ELF-1 (cell line): ENCODE measurements around the gene BPIFA1.

Source experiments
- DNase-seq: peaks from one replicate; pipeline ENCODE4 v3.0.0-alpha.2; 2016; ENCODE audit warnings: low read depth, low spot score

BPIFA1 gene

DNA sequence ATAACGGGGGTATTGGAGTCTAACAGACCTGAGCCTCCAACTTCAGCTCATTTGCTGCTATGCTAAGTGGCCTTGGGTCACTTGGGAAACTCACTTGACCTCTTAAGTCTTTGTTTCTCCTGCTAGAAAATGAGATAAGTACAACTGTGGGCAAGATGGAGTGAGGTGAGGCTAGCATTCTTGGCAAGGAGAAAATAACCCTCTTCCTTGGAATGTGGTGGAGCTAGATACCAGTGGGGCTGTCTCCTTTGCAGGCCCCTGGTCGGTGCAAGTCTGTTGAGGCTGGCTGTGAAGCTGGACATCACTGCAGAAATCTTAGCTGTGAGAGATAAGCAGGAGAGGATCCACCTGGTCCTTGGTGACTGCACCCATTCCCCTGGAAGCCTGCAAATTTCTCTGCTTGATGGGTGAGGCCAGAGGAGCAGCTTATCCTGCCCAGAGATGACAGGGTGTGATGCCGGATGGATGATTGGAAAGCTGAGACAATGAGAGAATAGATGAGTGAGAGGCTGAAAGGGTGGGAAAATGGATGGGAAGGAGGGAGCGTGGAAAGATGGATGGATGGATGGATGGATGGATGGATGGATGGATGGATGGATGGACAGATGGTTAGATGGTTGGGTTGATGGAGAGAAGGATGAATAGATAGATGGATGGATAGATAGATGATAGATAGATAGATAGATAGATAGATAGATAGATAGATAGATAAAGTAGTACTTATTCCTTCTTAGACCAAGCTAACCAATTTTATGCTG is 4.4 kb downstream of the BPIFA1 start:
- DNase-seq = no peak

DNA sequence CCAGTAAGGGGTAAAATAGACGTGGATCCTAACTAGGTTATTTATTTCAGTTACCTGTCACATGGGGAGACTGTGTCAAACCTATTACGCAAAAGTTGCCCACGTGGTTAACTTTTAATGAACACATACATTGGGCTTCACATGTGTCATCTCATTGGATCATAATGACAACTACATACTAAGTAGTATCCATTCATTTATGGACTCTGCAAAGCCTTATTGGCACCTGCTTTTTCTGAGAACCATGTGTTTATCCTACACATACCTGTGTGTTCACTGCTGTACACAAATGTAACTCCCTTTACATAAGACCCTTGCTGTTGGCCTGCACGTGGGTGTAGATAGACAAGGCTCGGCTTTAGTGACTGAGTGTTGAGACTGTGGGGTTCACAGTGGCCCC is 5.1 kb downstream of the BPIFA1 start:
- DNase-seq = no peak

DNA sequence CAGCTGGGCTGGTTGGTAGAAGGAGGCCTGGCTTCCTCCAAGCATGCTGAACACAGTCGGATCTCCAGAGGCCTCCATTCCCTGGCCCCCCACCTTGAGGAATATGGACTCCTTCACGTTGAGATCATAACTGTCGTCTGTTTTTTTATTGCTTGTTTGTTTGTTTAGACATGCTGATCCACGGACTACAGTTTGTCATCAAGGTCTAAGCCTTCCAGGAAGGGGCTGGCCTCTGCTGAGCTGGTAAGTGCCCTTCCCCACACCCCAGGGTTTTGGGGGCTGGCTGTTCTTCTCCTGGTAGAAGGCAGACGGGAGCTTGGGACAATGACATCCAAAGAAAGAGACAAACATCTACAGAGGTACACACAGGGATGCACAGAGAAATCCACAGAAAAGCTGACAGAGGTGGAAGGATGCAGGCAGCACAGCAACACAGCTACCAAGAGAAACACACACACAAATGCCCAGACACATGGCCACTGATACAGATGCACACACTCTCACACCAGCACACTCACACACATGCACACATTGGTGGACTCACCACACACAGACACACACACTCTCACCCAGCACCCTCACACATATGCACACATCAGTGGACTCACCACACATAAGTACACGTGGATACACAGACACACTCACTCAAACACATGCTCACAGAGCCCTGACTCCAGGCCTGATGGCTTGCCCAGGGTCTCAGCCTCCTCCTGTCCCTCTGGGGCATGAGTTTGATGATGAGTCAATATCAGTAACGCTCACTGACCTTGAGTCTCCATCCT is 6.7 kb downstream of the BPIFA1 start:
- DNase-seq = no peak

DNA sequence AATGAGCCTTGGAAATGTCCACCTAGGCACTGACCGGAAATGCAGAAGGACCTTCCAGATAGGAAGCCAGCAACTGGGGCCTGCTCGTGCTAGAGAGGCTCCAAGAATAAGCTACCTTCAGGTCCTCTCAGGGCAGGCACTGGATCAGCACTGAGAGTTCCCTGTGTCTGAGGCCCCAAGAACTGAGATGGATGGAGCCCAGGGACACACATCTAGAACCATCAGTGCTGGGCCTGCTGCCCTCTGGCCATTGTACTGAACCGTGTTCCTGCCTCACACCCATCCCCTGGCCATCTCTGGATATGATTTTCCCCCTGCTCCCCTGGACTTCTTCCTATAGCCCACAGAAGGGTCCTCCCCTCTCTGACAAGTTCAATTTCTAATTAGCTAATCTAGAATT is 10.3 kb downstream of the BPIFA1 start:
- no peak for DNase-seq

DNA sequence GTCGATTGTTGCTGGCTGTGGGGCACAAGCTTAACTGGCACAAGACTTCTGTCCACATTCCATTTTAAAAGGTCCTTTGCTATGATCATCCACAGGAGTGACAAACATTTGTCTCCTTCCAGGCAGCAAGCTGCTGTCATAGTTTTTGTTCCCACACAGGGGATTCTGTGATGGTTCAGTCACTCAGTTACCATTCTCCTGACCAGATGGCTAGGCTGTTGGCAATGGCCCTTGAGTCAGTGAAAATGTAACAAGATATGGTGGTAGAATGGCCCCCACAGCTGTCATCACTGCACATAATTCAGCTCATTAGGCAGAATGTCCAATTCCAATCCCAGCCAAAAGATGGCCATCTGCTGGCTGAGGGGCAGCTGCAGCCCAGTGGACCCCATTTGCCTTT is 13.7 kb downstream of the BPIFA1 start:
- DNase-seq = no peak

DNA sequence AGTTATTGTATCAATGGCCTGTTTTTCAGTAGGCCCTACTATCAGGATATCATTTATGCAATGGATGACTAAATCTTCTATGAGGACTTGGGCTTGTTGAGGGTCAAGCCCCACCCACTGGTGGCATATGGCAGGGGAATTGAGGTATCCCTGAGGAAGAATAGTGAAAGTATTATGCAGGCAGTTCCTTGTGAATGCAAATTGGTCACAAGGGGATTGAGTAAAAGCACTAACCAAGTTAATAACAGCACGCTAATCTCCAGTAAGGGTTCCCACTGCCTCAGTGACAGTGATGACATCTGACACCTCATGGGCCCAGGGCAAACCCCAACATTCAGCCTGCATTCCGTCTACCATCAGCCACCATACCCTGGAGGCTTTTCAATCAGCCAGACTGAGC is 14.9 kb downstream of the BPIFA1 start:
- peak; percentile 39 for DNase-seq

DNA sequence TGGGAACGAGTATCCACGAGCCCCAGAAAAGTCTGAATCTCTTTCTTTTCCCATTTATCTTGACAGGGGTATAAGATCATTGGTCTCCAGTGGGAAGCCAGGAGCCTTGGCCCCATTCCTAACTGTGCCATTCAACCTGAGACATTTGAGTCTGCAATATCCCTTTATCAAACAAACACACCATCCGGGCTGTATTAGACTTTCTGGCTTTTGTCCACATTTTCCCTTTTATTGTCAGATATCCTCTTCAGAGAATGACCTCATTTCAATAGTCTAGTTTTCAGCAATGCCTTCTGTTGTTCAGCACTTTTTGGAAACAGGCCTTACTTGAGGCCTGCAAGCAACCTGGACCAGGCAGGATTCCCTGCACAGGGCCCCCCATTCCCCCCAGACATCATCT is 15.7 kb downstream of the BPIFA1 start:
- DNase-seq = no peak

DNA sequence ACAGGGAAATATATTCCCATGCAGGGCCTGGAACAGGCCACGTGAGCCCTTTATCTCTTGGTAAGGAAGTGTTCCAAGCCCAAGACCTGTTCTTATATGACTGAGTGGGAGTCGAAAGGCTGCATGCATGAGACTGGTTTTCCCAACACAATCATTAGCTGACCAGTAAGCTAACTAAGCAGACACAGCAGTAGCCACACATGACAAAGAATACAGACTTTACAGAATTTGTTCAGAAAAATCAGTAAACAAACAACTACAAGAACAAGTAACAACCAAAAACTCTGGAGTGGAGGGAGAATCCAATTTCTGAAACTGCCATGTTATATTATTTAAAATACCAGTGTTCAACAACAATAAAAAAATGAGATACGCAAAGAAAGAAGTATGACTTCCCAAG is 16.7 kb downstream of the BPIFA1 start:
- no peak for DNase-seq

DNA sequence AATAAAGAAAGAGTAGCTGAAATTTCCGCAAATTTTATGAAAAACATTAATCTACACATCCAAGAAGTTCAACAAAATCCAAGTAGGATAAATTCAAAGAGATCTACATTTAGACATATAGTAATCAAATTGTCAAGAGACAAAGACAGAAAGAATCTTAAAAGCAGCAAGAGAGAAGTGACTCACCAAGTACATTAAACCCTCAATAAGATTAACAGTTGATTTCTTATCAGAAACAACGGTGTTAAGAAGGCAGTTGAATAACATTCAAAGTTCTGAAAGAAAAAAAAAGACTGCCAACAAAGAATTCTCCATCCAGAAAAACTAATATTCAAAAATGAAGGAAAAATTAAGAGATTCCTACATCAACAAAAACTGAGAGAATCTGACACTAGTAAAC is 19.2 kb downstream of the BPIFA1 start:
- DNase-seq = no peak

DNA sequence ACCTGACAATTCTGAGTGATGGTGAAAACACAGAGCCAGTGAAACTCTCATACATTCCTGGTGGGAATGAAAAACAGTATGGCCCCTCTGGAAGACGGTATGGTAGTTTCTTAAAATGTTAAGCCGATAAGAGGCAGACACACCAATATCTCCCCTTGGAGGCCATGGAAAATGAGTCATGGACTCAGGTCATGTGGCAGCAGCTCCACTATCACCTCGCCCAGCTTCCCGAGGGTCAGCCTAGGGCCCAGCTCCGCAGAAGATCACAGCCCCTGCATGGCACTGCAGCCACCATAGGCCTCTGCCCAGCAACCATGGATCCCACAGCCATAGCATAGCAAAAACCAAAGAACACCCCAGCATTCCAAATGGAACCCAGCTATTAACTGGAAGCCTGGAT is 21.4 kb downstream of the BPIFA1 start:
- DNase-seq = no peak

DNA sequence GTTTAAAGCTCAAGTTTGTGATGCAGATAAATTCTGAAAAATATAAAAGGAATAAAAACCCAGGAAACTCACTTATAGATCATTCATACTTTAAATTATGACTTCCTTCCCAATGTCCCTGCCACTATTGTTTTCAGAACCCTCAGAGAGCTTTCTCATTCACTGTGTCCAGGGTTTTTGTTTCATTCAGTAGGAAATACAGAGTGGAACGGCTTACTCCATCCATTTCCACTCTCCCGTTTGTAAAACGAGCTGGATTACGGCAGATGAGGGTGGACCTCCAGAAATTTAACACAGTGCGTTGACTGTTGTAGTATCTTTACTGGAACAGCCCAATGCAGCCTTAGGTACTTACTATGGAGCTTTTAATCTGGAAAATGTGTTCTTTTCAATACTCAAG is 23.6 kb downstream of the BPIFA1 start:
- DNase-seq = no peak

DNA sequence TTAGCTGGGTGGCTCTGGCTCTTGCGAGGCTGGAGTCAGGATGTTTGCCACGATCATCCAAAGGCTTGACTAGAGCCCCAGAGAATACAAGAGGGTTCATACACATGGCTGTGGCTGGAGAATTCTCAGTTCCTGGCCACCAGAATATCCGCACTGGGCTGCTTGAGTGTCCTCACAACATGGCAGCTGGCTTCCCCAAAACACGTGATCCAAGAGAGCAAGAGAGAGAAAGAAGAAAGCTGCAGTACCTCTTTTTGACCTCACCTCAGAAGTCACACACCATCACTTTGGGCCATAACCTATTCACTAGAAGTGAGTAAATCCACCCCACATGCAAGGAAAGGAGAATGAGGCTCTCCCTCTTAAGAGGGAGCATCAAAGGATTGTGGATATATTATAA is 25.7 kb downstream of the BPIFA1 start:
- DNase-seq = no peak

DNA sequence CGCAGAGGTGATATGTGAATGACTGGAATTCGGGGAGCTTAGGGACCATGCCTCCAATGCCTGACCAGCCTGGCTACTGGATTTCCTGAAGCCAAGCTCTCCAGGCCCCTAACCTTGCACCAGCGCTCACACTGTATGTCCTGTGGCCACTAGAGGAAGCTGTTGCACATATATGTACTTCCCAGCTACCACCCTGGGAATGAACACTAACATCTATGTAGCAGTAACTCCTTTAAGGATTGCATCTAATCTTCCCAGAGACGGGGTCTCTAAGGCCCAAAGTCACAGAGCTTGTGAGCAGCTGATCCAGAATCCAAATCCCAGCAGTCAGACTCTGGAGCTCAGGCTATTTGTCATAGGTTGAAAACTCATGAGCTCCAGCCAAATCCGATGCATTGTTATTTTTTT is 26.9 kb downstream of the BPIFA1 start:
- DNase-seq = peak; percentile 68

DNA sequence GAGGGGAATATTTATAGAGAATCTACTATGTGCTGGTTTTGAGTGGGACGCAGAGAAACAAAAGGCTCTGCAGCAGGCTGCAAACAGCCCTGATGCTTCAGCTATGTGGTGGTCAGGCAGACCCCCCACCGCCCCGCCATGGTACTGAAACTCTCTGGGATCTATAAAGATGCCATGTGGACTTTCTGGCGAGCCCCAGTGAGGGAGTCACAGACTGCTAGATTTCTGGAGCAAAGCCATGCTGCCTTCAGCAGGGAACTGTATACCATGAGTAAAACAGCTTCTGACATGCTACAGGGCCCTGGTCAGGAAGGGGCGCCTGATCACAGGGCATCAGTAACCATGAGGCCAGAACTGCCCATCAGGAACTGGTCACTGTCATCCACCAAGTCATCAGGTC is 28.0 kb downstream of the BPIFA1 start:
- DNase-seq = no peak

DNA sequence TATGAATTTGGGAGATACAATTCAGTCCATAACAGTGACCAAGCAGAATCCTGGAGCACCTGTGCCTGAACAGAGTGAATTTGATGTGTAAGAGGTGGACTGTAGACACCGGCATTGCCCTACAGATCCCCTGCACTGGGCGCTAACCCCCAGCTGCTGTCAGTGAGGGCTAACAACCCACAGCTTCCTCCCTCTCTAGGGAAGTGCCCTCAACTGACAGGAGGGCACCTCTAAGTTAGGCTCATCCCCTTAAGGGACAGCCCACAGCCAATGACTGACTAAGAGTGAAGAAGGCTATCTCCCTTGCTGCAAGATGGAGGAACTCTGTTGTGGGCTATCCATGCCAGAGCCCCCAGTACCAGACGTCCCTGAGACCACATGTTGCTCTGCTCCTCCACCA is 31.9 kb downstream of the BPIFA1 start:
- no peak for DNase-seq

DNA sequence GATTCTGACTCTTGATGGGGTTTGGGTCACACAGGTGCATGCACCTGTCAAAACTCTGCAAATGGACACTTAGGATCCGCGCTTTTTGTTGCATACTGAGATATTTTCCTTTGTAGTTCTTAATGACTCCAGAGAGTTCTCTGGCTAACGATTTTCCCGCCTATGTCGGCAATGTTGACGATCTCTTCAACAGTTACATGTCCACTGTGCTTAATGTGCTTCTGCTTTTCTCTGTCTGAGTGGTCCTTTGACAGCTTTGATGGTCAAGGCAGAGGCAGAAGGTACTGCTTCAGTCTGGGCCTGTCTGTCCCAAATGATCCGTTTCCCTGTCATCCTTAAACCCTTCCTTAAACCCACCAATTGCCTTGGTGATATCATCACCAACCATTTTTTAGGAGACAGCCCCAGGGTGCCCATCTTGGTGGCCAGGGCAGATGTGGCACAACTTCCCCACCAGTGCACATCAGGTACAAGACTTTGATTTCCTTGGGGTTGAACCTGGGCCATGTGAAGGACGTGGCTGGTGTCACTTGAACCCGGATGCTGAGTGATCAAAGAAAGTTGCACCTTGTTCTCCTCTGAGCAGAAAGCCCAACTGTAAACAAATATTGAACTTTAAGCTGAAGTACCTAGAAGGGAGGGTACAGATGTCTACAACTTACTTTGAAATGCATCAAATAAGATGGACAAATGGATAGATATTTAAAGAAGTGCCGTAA is 36.5 kb downstream of the BPIFA1 start:
- DNase-seq = no peak

DNA sequence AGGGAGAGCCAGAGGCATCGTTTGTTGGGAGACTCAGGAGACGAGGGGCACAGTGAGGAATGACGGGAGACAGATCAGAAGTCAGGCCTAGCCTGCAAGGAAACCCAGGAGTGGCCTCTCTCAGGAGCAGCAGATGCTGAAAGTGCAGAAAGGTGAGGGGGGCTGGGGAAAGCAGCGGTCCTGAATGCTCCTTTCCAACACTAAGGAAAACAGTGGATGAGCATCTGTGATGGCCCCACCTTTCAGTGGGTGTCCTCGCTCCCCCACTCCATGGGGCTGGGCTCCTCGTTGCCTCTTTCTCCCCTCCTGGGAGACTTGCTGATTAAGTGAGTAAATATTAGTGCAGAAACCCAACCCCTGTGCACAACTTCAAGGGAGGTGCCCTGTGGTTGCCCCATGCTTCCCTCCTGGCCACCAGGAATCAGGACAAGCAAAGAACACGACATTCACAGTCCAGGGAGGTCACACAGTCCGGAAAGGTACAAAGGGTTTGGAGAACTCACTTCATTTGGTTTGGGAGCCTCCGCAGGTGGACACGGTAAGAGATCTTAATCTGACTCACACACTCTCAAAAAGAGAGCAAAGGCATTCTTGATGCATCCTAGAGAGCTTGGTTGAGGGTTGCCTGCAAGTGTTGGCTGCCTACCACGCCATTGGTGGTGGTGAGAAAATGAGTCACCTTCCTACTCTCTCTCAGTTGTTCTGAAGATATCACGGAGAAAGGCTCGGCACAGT is 37.5 kb downstream of the BPIFA1 start:
- DNase-seq = no peak

DNA sequence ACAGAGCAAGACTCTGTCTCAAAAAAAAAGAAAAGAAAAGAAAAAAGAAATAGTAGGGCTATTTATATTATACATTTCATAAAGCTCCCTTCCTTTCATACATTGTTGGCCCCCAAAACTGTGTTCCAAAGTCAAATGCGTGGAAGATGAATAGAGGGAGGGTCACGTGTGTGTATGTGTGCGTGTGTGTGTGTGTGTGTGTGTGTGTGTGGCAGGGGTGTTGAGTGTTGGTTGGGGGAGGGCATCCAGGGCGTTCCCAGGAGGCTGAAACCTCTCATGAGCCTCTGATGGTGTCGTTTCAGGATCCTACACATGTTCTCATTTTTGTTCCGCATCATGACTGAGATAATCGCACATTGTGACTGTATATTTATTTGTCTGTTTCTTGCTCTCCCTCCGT is 39.4 kb downstream of the BPIFA1 start:
- DNase-seq = no peak

DNA sequence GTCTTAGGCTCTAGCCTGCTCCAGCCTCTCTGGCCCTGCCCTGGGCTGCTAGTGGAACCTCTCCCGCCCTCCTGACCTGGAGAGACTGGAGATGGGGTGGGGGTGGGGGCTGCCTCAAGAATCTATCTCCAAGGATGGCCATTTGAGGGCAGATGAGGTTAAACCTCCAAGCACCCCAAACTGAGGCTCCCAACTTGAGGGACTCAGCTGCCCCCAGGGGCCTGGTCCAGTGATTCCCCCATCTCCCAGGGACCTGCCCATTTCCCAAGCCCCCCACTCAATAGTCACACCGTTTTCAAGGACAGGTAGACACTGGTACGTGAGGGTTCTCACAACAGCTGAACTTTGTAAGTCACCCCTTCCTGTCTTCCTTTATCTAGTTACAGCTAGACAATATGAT is 40.1 kb downstream of the BPIFA1 start:
- DNase-seq = no peak

DNA sequence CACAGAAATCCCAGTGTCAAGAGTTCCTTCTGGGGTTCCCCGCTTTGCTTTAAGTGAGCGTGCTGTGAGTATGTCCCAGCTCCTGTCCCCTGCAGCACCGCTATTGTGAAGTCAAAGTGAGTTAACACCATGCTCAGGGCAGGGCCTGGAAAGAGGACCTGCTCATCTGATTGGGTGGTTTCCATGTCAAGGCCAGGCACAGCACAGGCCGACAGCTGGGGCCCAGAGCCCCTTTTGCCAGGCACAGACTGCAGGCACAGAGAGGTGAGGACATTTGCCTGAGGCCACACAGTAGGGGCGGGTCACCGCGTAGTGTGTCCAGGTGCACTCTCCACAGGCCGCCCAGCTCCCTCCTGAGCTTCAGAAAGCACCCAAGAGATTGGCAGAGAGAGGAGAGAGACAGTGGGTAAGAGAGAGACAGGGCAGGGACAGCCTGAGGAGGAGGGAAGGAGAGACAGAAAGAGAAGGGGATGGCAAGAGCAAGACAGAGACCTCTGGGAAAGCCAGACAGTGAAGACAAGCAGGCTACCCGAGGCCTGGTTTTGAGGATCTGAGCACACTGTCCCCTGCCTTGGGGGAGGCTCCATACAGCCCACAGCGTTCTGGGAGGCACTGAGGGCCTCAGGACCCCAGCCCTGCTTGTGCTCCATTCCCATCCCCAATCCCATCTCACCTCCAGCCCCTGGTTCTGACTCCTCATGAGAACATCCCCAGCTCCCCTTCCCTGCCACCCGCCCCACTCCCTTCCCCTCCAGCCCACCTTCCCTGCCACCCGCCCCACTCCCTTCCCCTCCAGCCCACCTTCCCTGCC is 40.7 kb downstream of the BPIFA1 start:
- peak; percentile 22 for DNase-seq
